H1 (cell line): ENCODE data around the gene SIRT3. TPM values are rescaled to one million over a fixed set of nuclear protein-coding genes. Genes with fewer than 3 reads are reported as not detected.

ENCODE experiments used
- CTCF ChIA-PET: fragments of 300-600 bp; sonication (Branson Sonifier 250); formaldehyde crosslinking; loops from one replicate; lab custom pipeline; 2021; ENCODE audit not compliant: partially characterized antibody; lab: Charles Lee
- POLR2A ChIA-PET: fragments of 300-600 bp; sonication (Branson Sonifier 250); formaldehyde crosslinking; loops from one replicate; lab custom pipeline; 2021; ENCODE audit warnings: inconsistent platforms; ENCODE audit not compliant: partially characterized antibody; lab: Charles Lee
- DNase-seq, 2 experiments: peaks; one replicate each; pipeline versions ENCODE4 v3.0.0 to v3.0.0-alpha.2; 2010 to 2022; ENCODE audit warnings: low spot score in 2 of 2, low read depth in 1 of 2, mixed read lengths in 1 of 2
- FAIRE-seq: peaks from 2 replicates; lab custom pipeline; 2011; peaks lifted over from hg19 to GRCh38; lab: Jason Lieb, UNC
- H2AFZ ChIP-seq: 2 replicates; pipeline ENCODE4 v1.8.1; 2012; ENCODE audit warnings: low read length, inconsistent platforms
- H2AK5ac ChIP-seq: 2 replicates; pipeline ENCODE4 v1.6.1; 2013; ENCODE audit warnings: low read depth, low read length
- H2BK120ac ChIP-seq: replicated peaks from 2 replicates; pipeline ENCODE3; 2013; ENCODE audit warnings: low read depth, low read length, inconsistent platforms
- H2BK12ac ChIP-seq: 2 replicates; pipeline ENCODE4 v1.6.1; 2013; ENCODE audit warnings: low read depth, low read length
- H2BK15ac ChIP-seq: 2 replicates; pipeline ENCODE4 v1.6.1; 2013; ENCODE audit warnings: low read length
- H2BK20ac ChIP-seq: 2 replicates; pipeline ENCODE4 v1.6.1; 2013; ENCODE audit warnings: low read length
- H2BK5ac ChIP-seq: 2 replicates; pipeline ENCODE4 v1.6.1; 2013; ENCODE audit warnings: low read depth, low read length
- H3K14ac ChIP-seq: 2 replicates; pipeline ENCODE4 v1.6.1; 2013; ENCODE audit warnings: inconsistent platforms; ENCODE audit not compliant: insufficient read length
- H3K18ac ChIP-seq: 2 replicates; pipeline ENCODE4 v1.6.1; 2013; ENCODE audit warnings: low read length; ENCODE audit errors: extremely low read depth
- H3K23ac ChIP-seq: 2 replicates; pipeline ENCODE4 v1.6.1; 2013; ENCODE audit warnings: inconsistent platforms; ENCODE audit not compliant: insufficient read length
- H3K23me2 ChIP-seq: 2 replicates; pipeline ENCODE4 v1.6.1; 2013; ENCODE audit warnings: low read depth, low read length
- H3K27ac ChIP-seq: 2 replicates; pipeline ENCODE4 v1.6.1; 2011; ENCODE audit warnings: low read depth, low read length, inconsistent platforms
- H3K27me3 ChIP-seq, 4 experiments: replicated peaks in 1 of 4; 1 replicate in 1 of 4; 2 replicates in 3 of 4; pipeline versions ENCODE4 v1.6.1 to v1.8.1; 2011 to 2013; ENCODE audit warnings: low read length in 3 of 4, mild to moderate bottlenecking in 3 of 4, inconsistent platforms in 2 of 4, mixed read lengths in 2 of 4, moderate library complexity in 1 of 4; ENCODE audit not compliant: control insufficient read depth in 3 of 4, insufficient read depth in 3 of 4; ENCODE audit errors: extremely low read depth in 1 of 4
- H3K36me3 ChIP-seq, 4 experiments: 2 replicates each; pipeline versions ENCODE4 v1.6.1 to v1.8.1; 2011 to 2013; ENCODE audit warnings: mild to moderate bottlenecking in 4 of 4, low read length in 3 of 4, moderate library complexity in 2 of 4, control low read depth in 1 of 4, inconsistent platforms in 1 of 4; ENCODE audit not compliant: insufficient read depth in 4 of 4, control insufficient read depth in 2 of 4
- H3K4ac ChIP-seq: replicated peaks from 2 replicates; pipeline ENCODE3; 2013; ENCODE audit warnings: low read length, low read depth, mixed read lengths, inconsistent platforms; ENCODE audit not compliant: insufficient read length
- H3K4me1 ChIP-seq, 4 experiments: replicated peaks in 1 of 4; 1 replicate in 1 of 4; 2 replicates in 3 of 4; pipeline versions ENCODE4 v1.6.1 to v1.8.1; 2011 to 2013; ENCODE audit warnings: low read length in 3 of 4, inconsistent platforms in 2 of 4, mixed read lengths in 1 of 4; ENCODE audit not compliant: insufficient read depth in 4 of 4, control insufficient read depth in 3 of 4
- H3K4me2 ChIP-seq, 2 experiments: 2 replicates each; pipeline versions ENCODE4 v1.6.1 to v1.8.1; 2011 to 2013; ENCODE audit warnings: low read depth in 2 of 2, low read length in 2 of 2, control low read depth in 1 of 2, inconsistent platforms in 1 of 2, mild to moderate bottlenecking in 1 of 2; ENCODE audit not compliant: insufficient read depth in 1 of 2
- H3K4me3 ChIP-seq, 4 experiments: fragments of 200-600, 300-600 bp in 1 of 4; sonication (generic), shearing (Covaris generic), sonication (Bioruptor Twin) in 1 of 4; 2 replicates each; pipeline versions ENCODE4 v1.5.1 to v1.8.1; 2011 to 2016; ENCODE audit warnings: low read length in 4 of 4, low read depth in 3 of 4, control low read depth in 2 of 4, inconsistent platforms in 2 of 4, mild to moderate bottlenecking in 2 of 4, mixed read lengths in 1 of 4, moderate library complexity in 1 of 4; ENCODE audit not compliant: insufficient read depth in 2 of 4; ENCODE audit errors: extremely low read depth in 1 of 4
- H3K56ac ChIP-seq: replicated peaks from 2 replicates; pipeline ENCODE3; 2013; ENCODE audit warnings: low read depth, mild to moderate bottlenecking, mixed read lengths, low read length, inconsistent platforms; ENCODE audit not compliant: insufficient read length
- H3K79me1 ChIP-seq: 2 replicates; pipeline ENCODE4 v1.6.1; 2013; ENCODE audit warnings: low read depth, low read length, control low read depth
- H3K79me2 ChIP-seq, 2 experiments: 2 replicates each; pipeline versions ENCODE4 v1.6.1 to v1.8.1; 2012 to 2013; ENCODE audit warnings: low read length in 2 of 2, mild to moderate bottlenecking in 2 of 2, inconsistent platforms in 1 of 2; ENCODE audit not compliant: insufficient read depth in 2 of 2, control insufficient read depth in 1 of 2
- H3K9ac ChIP-seq, 4 experiments: replicated peaks in 1 of 4; 1 replicate in 1 of 4; 2 replicates in 3 of 4; pipeline versions ENCODE4 v1.6.1 to v1.8.1; 2011 to 2013; ENCODE audit warnings: low read depth in 3 of 4, low read length in 3 of 4, control low read depth in 2 of 4, mild to moderate bottlenecking in 2 of 4, moderate library complexity in 2 of 4, inconsistent platforms in 1 of 4; ENCODE audit errors: extremely low read depth in 1 of 4
- H3K9me3 ChIP-seq, 2 experiments: 2 replicates each; pipeline versions ENCODE4 v1.6.1 to v1.8.1; 2012 to 2013; ENCODE audit warnings: mild to moderate bottlenecking in 2 of 2, moderate library complexity in 2 of 2, control low read depth in 1 of 2, inconsistent platforms in 1 of 2, low read depth in 1 of 2, low read length in 1 of 2, mixed read lengths in 1 of 2; ENCODE audit not compliant: insufficient read depth in 2 of 2
- H4K20me1 ChIP-seq, 2 experiments: replicated peaks in 1 of 2; 2 replicates each; pipeline versions ENCODE3 to v1.8.1; 2011 to 2013; ENCODE audit warnings: inconsistent platforms in 2 of 2, low read length in 2 of 2, mild to moderate bottlenecking in 1 of 2; ENCODE audit not compliant: insufficient read depth in 2 of 2, control insufficient read depth in 1 of 2
- H4K5ac ChIP-seq: 2 replicates; pipeline ENCODE4 v1.6.1; 2013; ENCODE audit warnings: low read length, low read depth, mixed read lengths, inconsistent platforms; ENCODE audit not compliant: insufficient read length
- H4K8ac ChIP-seq: 2 replicates; pipeline ENCODE4 v1.8.0; 2013; ENCODE audit warnings: mild to moderate bottlenecking, moderate library complexity, low read length, inconsistent platforms; ENCODE audit not compliant: insufficient read depth; ENCODE audit errors: extremely low read depth
- H4K91ac ChIP-seq: replicated peaks from 2 replicates; pipeline ENCODE3; 2013; ENCODE audit warnings: low read length, mixed read lengths, inconsistent platforms; ENCODE audit not compliant: insufficient read length
- BRCA1 ChIP-seq: IDR thresholded peaks from 2 replicates; pipeline ENCODE4 v1.6.1; 2012; ENCODE audit warnings: low read depth, low read length, improper control_type of control experiment
- CBX5 ChIP-seq: fragments of 300-800, 300-1000 bp; sonication (generic); IDR thresholded peaks from 2 replicates; pipeline ENCODE4 v1.7.1; 2016; ENCODE audit warnings: antibody characterized with exemption, low read length, low read depth
- CEBPB ChIP-seq: IDR thresholded peaks from 2 replicates; pipeline ENCODE4 v1.6.1; 2012; ENCODE audit warnings: low read depth, low read length
- E2F6 ChIP-seq: IDR thresholded peaks from 2 replicates; pipeline ENCODE4 v1.6.1; 2012; ENCODE audit warnings: inconsistent platforms
- EZH2 ChIP-seq: fragments of 200-600 bp; sonication (generic); IDR thresholded peaks from 2 replicates; pipeline ENCODE4 v1.7.1; 2012; ENCODE audit warnings: low read depth, mild to moderate bottlenecking, moderate library complexity, low read length, inconsistent platforms; ENCODE audit not compliant: severe bottlenecking
- GABPA ChIP-seq: IDR thresholded peaks from 2 replicates; pipeline ENCODE4 v1.6.1; 2011; ENCODE audit warnings: mild to moderate bottlenecking, low read length, moderate library complexity, borderline replicate concordance; ENCODE audit not compliant: insufficient read depth
- NANOG ChIP-seq: IDR thresholded peaks from 2 replicates; pipeline ENCODE4 v1.6.1; 2011; ENCODE audit warnings: low read length, low read depth, mild to moderate bottlenecking, inconsistent platforms; ENCODE audit not compliant: insufficient read depth, poor library complexity, severe bottlenecking
- POLR2AphosphoS5 ChIP-seq: IDR thresholded peaks from 2 replicates; pipeline ENCODE4 v1.6.1; 2011; ENCODE audit warnings: low read depth, low read length
- RXRA ChIP-seq: IDR thresholded peaks from 2 replicates; pipeline ENCODE4 v1.6.1; 2011; ENCODE audit warnings: low read depth, mild to moderate bottlenecking, low read length, moderate library complexity; ENCODE audit not compliant: insufficient read depth
- SUZ12 ChIP-seq: fragments of 200-600 bp; sonication (generic); IDR thresholded peaks from 2 replicates; pipeline ENCODE4 v1.6.1; 2012; ENCODE audit warnings: mild to moderate bottlenecking, inconsistent platforms, low read length, moderate library complexity, mixed read lengths
- TAF1 ChIP-seq: IDR thresholded peaks from 2 replicates; pipeline ENCODE4 v1.6.1; 2011; ENCODE audit warnings: mild to moderate bottlenecking, low read depth, low read length
- TCF12 ChIP-seq: IDR thresholded peaks from 2 replicates; pipeline ENCODE4 v1.6.1; 2011; ENCODE audit warnings: low read depth, mild to moderate bottlenecking, low read length
- WGBS, 2 experiments: shearing (Covaris generic) in 1 of 2; methylation state at CpG; one replicate each; pipeline versions ENCODE4 v1.1.6 to v1.1.7; 2013 to 2015; ENCODE audit warnings: low lambda C conversion rate in 2 of 2, mixed read lengths in 2 of 2, inconsistent platforms in 1 of 2, low coverage in 1 of 2, missing lambda C conversion rate in 1 of 2; ENCODE audit not compliant: insufficient replicate concordance in 2 of 2, insufficient coverage in 1 of 2, insufficient read length in 1 of 2; ENCODE audit errors: extremely low coverage in 1 of 2, missing lambda C conversion rate in 1 of 2; 5-methylcytosine and 5-hydroxymethylcytosine counted together
- polyA plus RNA-seq, 7 experiments: library from polyadenylated mRNA; depleted of rRNA in 3 of 7; stranded (reverse) in 5 of 7; unstranded in 2 of 7; fragments of >200 nt in 5 of 7; fragments of 200-250 nt in 2 of 7; gene quantifications; 1 replicate in 5 of 7; 2 replicates in 1 of 7; 4 replicates in 1 of 7; pipeline versions ENCODE4 v1.2.1 to v1.2.3, GENCODE V29; 2011 to 2013; ENCODE audit warnings: missing spikeins in 2 of 7, mixed read lengths in 2 of 7
- total RNA-seq: library from RNA; stranded (reverse); fragmentation: NEBNext Ultra II Directional; extraction: Animal tissue kit (Norgen Biotek cat#: 25700); gene quantifications from 2 replicates; pipeline ENCODE4 v1.2.1, GENCODE V29; 2021

SIRT3 gene
- total and polyA plus RNA-seq, 2 of the 8 experiments (the other 6 are each of a cell fraction or from before 2014, with no cell fraction given) = 14.3 to 21.6 TPM

GRCh38 chr11:214083-214482 is 22.1 kb downstream of the SIRT3 start:
- Histone ChIP-seq H4K20me1 (peaks cover 1 to 6% of the 10 kb centered on the region in 2 experiments), H3K36me3 (peaks cover 32 to 57% (median 41%) of the 10 kb centered on the region in 4 experiments)
- POLR2A ChIA-PET = interaction anchor here (0.5 to 8.7 kb wide), 5 partner anchors 8 to 150 kb away, joined by 3 to 99 read pairs (median 5); partner anchors contain the start of gene SIRT3

More at GRCh38 chr11:214083-214482, 22.1 kb downstream of the SIRT3 start:
- Histone ChIP-seq H3K9ac (no peak overlapping the region), H3K56ac (no peak overlapping the region), H3K23me2 (peaks cover 2% of the 10 kb centered on the region; the same call in 1 of the 2 replicates), H2BK120ac (no peak overlapping the region), H3K27me3 (no peaks in the 10 kb centered on the region), H3K79me2 (peaks cover 0 to 17% of the 10 kb centered on the region in 2 experiments; a peak in 2 of 4 replicates), H3K4ac (no peak overlapping the region), H2AFZ (no peak overlapping the region), H4K8ac (no peak overlapping the region), H3K27ac (no peak overlapping the region), H3K23ac (no peak overlapping the region), H2AK5ac (no peak overlapping the region), H3K4me1 (peaks cover 0 to 10% (median 6%) of the 10 kb centered on the region in 4 experiments; a peak in 5 of 7 replicates), H2BK20ac (no peak overlapping the region), H2BK5ac (no peak overlapping the region), H4K91ac (no peak overlapping the region), H3K18ac (no peak overlapping the region), H3K14ac (no peak overlapping the region), H3K4me2 (no peak overlapping the region), H2BK15ac (no peak overlapping the region), H3K4me3 (no peak overlapping the region), H4K5ac (no peak overlapping the region), H2BK12ac (no peak overlapping the region), H3K79me1 (peaks cover 5% of the 10 kb centered on the region; the same call in 1 of the 2 replicates), H3K9me3 (no peaks in the 10 kb centered on the region)
- DNase-seq (no peak), FAIRE-seq (no peak)
- CTCF ChIA-PET = interaction anchor here (1.1 kb wide), 1 partner anchor 14 kb away, joined by 3 read pairs; no protein-coding TSS in a partner anchor
- WGBS, 2 experiments = 85% methylated on average over 7 of the region's 7 CpGs; no CpG with 5 or more reads in 1 of the 2 experiments
- TF ChIP-seq TAF1 (no peak), CEBPB (no peak), SUZ12 (no peak), TCF12 (no peak), BRCA1 (no peak), GABPA (no peak), NANOG (no peak), E2F6 (no peak), POLR2AphosphoS5 (no peak), RXRA (no peak), CBX5 (no peak), EZH2 (no peak)
